Aorta (tissue), 5 donors: ENCODE measurements around the gene DENND11. TPM values are rescaled to one million over a fixed set of nuclear protein-coding genes. Genes with fewer than 3 reads are reported as not detected.

Source experiments
- ATAC-seq: fragments of 200-7000 bp; cut with Tn5 transposase; one replicate; pipeline ENCODE4 v1.9.1; 2022; ENCODE audit warnings: moderate library complexity; ENCODE audit not compliant: low FRiP score
- DNase-seq, 2 donors: peaks; one replicate each; pipeline ENCODE4 v3.0.0-alpha.2; 2020
- H3K27ac ChIP-seq, 2 donors: one replicate each; pipeline ENCODE4 v1.5.1; 2013; ENCODE audit warnings: low read length in 2 of 2, mild to moderate bottlenecking in 2 of 2, moderate library complexity in 2 of 2, control low read depth in 1 of 2, inconsistent platforms in 1 of 2, low read depth in 1 of 2
- H3K27me3 ChIP-seq, 2 donors: one replicate each; pipeline ENCODE4 v1.6.1; 2013; ENCODE audit warnings: control low read depth in 1 of 2, low read length in 1 of 2, mild to moderate bottlenecking in 1 of 2, moderate library complexity in 1 of 2; ENCODE audit not compliant: insufficient read depth in 2 of 2, control insufficient read depth in 1 of 2
- H3K36me3 ChIP-seq, 2 donors: one replicate each; pipeline ENCODE4 v1.6.1; 2013; ENCODE audit warnings: control low read depth in 1 of 2, low read length in 1 of 2, mild to moderate bottlenecking in 1 of 2; ENCODE audit not compliant: insufficient read depth in 2 of 2, control insufficient read depth in 1 of 2
- H3K4me1 ChIP-seq, 2 donors: one replicate each; pipeline ENCODE4 v1.6.1; 2013; ENCODE audit warnings: low read length in 2 of 2, control low read depth in 1 of 2, mild to moderate bottlenecking in 1 of 2, moderate library complexity in 1 of 2; ENCODE audit not compliant: insufficient read depth in 2 of 2, control insufficient read depth in 1 of 2
- H3K4me3 ChIP-seq, 2 donors: one replicate each; pipeline ENCODE4 v1.5.1; 2013; ENCODE audit warnings: low read length in 2 of 2, control low read depth in 1 of 2, mild to moderate bottlenecking in 1 of 2
- H3K9me3 ChIP-seq: one replicate; pipeline ENCODE4 v1.6.1; 2013; ENCODE audit warnings: mild to moderate bottlenecking, low read length; ENCODE audit not compliant: control insufficient read depth
- WGBS, 2 donors: extraction: QIAGEN DNeasy Blood & Tissue Kit; methylation state at CpG; one replicate each; pipeline ENCODE4 v1.1.7; 2013; 5-methylcytosine and 5-hydroxymethylcytosine counted together
- intact Hi-C, 2 donors: fragments of 100-400 bp; cut with DNase I; formaldehyde crosslinking; loops; one replicate each; pipeline versions ENCODE4 v1.14.2 to v1.15.0; 2022
- polyA plus RNA-seq, 2 donors: library from polyadenylated mRNA; stranded (reverse); fragments of 200-250 nt; gene quantifications; one replicate each; pipeline ENCODE4 v1.2.3, GENCODE V29; 2013
- total RNA-seq, 2 donors: library from RNA; stranded (reverse); fragmentation: NEBNext Ultra II Directional; extraction: Animal tissue kit (Norgen Biotek cat#: 25700); gene quantifications; one replicate each; pipeline ENCODE4 v1.2.1, GENCODE V29; 2021
- donor health status: healthy with polysubstance abuse.
- donor health status: Bipolar disorder and iron deficiency.
- donor health status: DM: no; HTN: no; CAD: no.
- donor health status: DM: no; HTN: no; CAD: no.
- donor health status: DM: yes; HTN: yes; CAD: no.

The DENND11 gene
- total and polyA plus RNA-seq, 4 donors, result 7.3 to 31.6 (median 15.5) TPM

GRCh38 chr7:141652691-141653090, 49.3 kb downstream of the DENND11 start:
- WGBS, 2 donors, result 63% methylated on average over 3 of the region's 3 CpGs

More at GRCh38 chr7:141652691-141653090, 49.3 kb downstream of the DENND11 start:
- H3K27me3 ChIP-seq, result no peaks in the 10 kb centered on the region
- DNase-seq, result no peak
- intact Hi-C loops, result loop anchor here in 1 of 2 donors (5.0 kb wide), 1 partner anchor 85 kb away; the partner anchor contains the start of gene SSBP1
- no peak for ATAC-seq
- no peaks in the 10 kb centered on the region for H3K9me3 ChIP-seq
- no peaks in the 10 kb centered on the region for H3K36me3 ChIP-seq
- H3K4me1 ChIP-seq, result peaks cover 0 to 5% of the 10 kb centered on the region in 2 donors
- no peak overlapping the region for H3K27ac ChIP-seq
- no peak overlapping the region for H3K4me3 ChIP-seq

Other genes with a start within 250 kb of the DENND11 start
- gene AGK, start 150.8 kb downstream of the DENND11 start, total RNA-seq, result 10 to 100 TPM; 21.2 to 29.3 TPM
- gene AGK, start 150.8 kb downstream of the DENND11 start, polyA plus RNA-seq, result 10 to 100 TPM in 1 of 2 donors, 1 to 10 TPM in 1; 4.6 to 11.4 TPM
- gene WEE2, start 6.2 kb upstream of the DENND11 start, total RNA-seq, result under 1 TPM in 1 of 2 donors, not detected in 1; 0.12 TPM
- gene WEE2, start 6.2 kb upstream of the DENND11 start, polyA plus RNA-seq, result not detected
- 10 to 100 TPM; 72.1 to 77.0 TPM for gene SSBP1, start 36.2 kb upstream of the DENND11 start, total RNA-seq
- 100 to 1,000 TPM; 157 to 162 TPM for gene SSBP1, start 36.2 kb upstream of the DENND11 start, polyA plus RNA-seq
- gene TAS2R3, start 61.9 kb upstream of the DENND11 start, total RNA-seq, result 1 to 10 TPM; 3.1 to 5.2 TPM
- gene TAS2R3, start 61.9 kb upstream of the DENND11 start, polyA plus RNA-seq, result under 1 TPM in 1 of 2 donors, not detected in 1; 0.15 TPM
- gene TAS2R4, start 74.5 kb upstream of the DENND11 start, total RNA-seq, result 1 to 10 TPM; 1.6 to 4.5 TPM
- under 1 TPM in 1 of 2 donors, not detected in 1; 0.15 TPM for gene TAS2R4, start 74.5 kb upstream of the DENND11 start, polyA plus RNA-seq
- 1 to 10 TPM; 1.7 to 5.0 TPM for gene TAS2R5, start 88.1 kb upstream of the DENND11 start, total RNA-seq
- under 1 TPM in 1 of 2 donors, not detected in 1; 0.18 TPM for gene TAS2R5, start 88.1 kb upstream of the DENND11 start, polyA plus RNA-seq
- not detected for gene PRSS37, start 139.3 kb upstream of the DENND11 start, total RNA-seq
- gene PRSS37, start 139.3 kb upstream of the DENND11 start, polyA plus RNA-seq, result not detected
- under 1 TPM in 1 of 2 donors, not detected in 1; 0.36 TPM for gene OR9A4, start 214.2 kb upstream of the DENND11 start, total RNA-seq
- gene OR9A4, start 214.2 kb upstream of the DENND11 start, polyA plus RNA-seq, result not detected
- gene CLEC5A, start 244.8 kb upstream of the DENND11 start, total RNA-seq, result 1 to 10 TPM; 7.7 to 8.0 TPM
- 1 to 10 TPM in 1 of 2 donors, under 1 TPM in 1; 0.51 to 1.9 TPM for gene CLEC5A, start 244.8 kb upstream of the DENND11 start, polyA plus RNA-seq